OCI-M2 (cell line): Measurements from ENCODE around the gene GATA5.
A peak's percentile ranks its signal among the peaks of the same experiment; 100 is the strongest.
"Not testable (repeated sequence)": the region's sequence is repeated elsewhere in the genome, so short reads cannot be mapped to it uniquely, and the experiment has no call there.

Experiments
- DNase-seq: peaks from one replicate; lab custom pipeline; 2025; ENCODE audit not compliant: unreplicated experiment; lab: John Stamatoyannopoulos, UW

GATA5 gene

GRCh38 chr20:62505337-62506045, 29.7 kb upstream of the GATA5 start:
- DNase-seq: no peak

DNA sequence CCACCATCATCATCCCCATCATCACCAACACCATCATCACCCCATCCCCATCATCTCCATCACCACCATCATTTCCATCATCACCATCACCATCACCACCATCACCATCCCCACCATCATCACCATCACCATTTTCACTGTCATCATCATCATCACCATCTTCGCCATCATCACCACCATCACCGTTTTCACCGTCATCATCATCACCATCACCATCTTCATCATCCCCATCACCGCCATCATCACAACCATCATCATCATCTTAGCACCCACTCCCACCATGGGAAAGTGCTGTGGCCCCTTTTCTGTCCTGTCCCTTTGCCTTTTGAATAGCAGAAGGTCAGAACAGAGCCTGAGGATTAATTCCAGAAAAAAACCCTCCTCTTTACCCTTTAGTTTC, 28.5 kb upstream of the GATA5 start:
- no peak for DNase-seq

- DNase-seq: peak; percentile 50
Measured at GRCh38 chr20:62503401-62504178, 27.8 kb upstream of the GATA5 start.

GRCh38 chr20:62502496-62503095, 26.8 kb upstream of the GATA5 start:
- DNase-seq: no peak

DNA sequence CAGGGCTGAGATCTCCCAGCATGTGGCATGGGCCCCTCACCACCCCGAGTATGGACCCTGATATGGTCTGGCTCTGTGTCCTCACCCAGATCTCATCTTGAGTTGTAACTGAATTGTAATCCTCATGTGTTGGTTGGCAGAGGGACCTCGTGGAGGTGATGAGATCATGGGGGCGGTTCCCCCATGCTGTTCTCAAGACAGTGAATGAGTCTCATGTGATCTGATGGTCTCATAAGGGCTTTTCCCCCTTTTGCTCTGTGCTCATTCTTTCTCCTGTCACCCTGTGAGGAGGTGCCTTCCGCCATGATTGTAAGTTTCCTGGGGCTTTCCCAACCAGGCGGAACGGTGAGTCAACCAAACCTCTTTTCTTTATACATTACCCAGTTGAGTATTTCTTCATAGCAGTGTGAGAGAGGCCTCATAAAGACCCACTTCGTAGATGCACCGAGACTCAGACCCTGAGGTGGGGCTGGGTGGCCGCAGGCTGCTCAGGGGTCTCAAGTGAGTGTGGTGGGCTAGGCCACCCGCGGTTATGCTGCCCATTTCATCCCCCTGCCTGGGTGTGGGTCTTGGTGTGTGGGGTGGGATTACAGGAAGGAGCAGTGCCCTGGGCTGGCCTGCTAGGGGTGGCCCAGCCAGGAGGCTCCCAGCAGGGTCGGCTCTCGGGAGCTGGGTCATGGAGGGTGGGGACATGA, 26.2 kb upstream of the GATA5 start:
- DNase-seq: no peak

DNA sequence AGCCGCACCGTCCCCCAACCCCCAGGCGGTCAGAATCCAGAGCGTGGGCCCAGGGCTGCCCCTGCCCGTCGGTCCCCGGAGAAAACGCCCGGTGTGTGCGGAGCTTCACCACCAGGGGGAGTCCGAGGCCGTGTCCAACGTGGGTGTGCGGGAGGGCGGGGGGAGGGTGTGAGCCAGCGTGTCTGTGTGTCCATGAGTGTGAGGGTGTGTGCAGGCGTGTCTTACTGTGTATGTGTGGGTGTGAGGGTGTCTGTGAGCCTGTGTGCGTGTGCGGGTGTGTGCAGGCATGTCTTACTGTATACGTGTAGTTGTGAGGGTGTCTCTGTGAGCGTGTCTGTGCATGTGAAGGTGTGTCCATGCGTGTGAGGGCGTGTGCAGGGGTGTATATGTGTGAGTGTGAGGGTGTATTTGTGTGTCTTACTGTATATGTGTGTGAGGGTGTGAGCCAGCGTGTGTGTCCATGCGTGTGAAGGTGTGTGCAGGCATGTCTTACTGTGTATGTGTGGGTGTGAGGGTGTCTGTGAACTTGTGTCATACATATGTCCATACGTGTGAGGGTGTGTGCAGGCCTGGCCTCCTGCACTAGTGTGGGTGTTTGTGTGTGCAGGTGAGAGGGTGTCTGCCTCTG, 24.6 kb upstream of the GATA5 start:
- no peak for DNase-seq

DNA sequence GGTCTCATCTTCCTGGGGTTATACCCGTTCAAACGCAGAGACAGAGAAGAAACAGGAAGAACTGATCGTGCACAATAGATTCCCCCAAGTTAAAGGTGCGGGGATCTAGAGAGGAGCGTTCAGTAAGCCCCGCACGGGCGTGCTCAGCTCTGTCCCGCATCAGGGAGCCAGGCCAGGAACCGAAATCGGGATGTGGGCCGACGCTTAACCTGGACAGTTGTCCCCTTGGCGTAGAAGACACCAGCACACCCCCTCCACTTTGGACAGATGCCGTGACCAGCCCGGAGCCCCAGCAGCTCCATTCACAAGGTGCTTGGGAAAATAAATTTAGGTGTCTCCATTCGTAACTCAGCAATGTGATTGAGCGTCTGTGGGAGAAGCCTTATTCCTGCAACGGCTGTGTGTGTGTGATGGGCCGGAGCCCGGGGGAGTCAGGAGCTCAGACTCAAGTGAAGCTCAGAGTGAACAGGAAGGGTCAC, 24.0 kb upstream of the GATA5 start:
- no peak for DNase-seq

DNA sequence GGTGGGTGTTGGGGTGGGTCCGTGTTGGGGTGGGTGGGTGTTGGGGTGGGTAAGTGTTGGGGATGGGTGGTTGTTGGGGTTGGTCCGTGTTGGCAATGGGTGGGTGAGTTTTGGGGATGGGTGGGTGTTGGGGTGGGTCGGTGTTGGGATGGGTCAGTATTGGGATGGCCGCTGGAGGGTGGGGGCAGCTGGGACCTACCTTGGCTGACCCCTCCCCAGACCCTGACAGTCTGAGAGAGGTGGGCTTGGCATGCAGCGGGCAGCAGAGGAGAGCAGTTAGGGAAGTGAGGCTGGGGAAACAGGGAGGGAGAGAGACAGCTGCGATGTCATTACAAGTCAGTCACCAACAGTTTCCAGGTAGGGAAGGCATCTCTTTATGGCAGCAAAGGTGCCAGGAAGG, 23.1 kb upstream of the GATA5 start:
- no peak for DNase-seq

DNA sequence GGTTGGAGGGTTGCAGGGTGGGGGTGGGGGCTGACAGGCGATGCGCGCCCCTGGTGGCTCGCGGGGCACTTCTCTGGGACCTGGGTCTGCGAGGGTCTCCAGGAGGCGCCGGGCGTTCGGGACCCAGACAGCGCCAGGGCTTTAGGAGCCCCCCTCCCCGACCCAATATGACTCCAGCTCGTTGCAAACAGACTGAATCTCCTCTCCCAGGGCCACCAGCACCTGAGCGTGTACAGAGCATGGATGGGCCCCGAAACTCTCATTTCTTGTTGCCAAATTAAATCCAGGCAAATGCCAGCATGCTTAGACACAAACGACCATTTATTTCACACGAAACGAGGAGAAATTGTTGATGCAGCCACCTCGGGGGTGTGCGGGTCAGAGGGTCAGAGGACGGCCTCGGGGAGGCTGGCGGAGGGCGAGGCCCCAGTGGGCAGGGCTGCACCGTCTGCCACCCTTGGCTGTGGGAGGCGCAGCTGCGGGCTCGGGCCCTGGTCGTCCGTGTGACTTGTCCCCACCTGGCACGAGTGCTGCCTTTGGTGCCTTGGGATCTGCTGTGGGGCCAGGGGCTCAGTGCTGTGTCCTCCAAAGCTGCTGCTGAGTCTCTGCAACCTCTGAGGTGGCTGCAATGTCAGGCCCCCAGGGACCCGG, 20.9 kb upstream of the GATA5 start:
- DNase-seq: no peak

DNA sequence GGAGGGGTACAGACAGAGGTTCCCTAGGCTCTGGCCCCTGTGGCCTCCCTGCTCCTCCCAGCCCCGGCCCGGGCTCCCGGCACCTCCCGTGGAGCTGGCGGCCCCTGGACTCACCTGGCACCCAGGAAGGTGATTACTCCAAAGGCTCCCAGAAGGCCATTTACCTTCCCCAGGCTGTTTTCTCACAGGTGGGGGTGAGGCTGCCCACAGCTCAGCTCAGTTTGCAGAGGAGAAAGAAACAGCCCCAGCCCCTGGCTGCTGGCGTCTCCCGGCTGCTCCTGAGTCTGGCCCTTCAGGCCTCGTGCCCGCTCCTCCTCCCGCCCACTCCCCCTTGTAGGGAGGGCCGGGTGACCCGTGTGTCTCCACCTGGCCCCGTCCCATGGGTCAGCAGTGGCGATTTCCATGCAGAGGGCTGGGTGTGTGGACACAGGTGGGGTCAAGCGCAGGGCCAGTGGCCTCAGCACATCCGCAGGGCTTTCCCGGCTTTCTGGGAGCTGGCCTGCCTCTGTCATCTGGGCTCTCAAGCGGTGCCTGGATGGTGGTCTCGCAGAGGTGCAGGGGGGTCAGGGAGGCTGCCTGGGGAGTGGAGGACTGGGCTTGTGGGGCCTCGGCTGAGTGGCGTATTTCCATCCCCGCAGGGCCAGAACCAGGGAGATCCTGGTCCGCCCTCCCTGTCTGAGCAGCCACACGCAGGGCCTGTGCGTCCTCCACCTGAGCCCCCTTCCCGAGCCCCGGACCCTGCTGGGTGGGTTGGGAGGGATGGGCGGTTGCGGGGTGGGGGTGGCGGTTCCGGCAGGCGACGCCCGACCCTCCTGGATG, 20.2 kb upstream of the GATA5 start:
- no peak for DNase-seq

DNA sequence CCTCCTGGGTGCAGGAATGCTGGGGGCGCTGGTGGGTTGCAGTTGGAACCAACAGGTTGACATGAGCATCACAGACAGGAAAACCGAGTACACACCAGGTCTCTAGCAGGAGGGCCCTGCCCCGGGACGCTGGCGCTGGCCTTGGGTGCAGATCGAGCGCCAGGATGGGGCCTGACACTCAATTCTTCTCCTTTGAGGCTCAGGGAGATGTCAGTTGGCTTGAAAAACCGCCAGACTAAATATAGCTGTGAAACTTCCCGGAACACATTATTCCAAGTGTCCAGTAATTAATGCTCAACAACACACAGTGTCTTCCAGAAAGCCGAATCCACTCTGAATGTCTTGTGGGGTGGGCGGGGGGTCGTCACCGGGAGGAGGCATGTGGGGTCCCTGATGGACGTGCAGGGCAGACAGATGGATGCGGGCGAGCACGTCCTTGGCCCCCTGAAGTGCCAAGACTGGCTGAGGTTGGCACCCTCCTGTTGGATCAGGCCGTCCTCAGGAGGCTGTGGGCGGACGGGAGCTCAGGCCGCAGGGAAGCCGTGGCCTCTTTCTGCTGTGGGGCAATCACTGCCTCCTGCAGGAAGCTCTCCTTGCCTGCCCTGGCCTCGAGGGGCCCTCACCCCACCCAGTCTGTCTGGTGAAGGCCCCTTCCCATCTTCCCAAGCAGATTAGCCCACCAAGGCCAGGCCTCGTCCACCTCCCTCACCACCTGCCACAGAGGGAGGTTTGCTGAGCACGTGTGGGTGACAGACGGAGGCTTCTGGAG, 19.4 kb upstream of the GATA5 start:
- DNase-seq: no peak

- DNase-seq: no peak
Measured at GRCh38 chr20:62494537-62494936, 18.7 kb upstream of the GATA5 start.

DNA sequence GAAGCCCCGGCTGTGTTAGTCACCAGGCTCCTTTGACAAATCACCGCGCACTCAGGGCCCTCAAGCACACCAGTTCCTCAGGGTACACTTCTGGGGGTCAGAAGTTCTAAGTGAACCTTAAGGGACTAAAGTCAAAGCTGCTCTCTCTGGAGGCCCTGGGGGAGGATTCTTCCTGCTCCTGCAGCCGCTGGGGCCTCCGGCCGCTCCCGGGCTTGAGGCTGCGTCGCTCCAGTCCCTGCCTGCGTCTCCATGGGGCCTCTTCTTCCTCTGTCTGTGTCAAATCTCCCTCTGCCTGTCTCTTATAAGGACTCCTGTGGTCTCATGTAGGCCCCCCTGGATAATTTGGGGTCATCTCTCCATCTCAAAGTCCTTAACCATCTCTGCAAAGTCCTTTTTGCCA, 18.1 kb upstream of the GATA5 start:
- no peak for DNase-seq

DNA sequence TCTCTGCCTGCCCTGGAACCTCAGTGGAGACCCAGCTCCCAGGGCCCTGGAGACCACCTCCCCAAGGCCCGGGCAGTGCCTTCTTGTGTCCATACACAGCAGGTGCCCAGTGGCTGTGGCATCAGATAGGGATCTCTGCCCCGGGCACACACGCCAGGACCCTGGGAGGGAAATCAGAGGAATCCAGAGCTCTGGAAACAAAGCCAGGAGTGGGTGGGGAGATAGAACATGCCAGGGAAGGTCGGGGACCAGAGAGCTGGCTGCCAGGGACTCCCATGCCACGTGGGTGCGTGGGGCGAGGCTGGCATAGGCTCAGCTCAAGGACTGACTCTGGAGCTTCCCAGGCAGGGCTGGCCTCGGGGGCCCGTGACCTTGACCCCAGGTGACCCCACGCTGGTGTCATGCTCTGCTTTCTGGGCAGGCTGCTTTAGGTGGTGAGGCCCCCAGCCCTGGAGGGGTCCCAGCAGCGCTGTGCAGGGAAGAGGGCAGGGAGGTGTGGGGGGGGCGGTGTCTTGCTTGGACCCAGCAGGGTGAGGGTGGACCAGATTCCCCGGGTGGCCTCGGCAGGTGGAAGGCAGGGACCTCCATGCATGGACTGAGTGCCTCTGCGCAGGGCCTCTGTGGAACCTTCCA, 17.6 kb upstream of the GATA5 start:
- no peak for DNase-seq

GRCh38 chr20:62492711-62493110, 16.9 kb upstream of the GATA5 start:
- DNase-seq: no peak

- DNase-seq: not testable (repeated sequence)
Measured at GRCh38 chr20:62490783-62491182, 15.0 kb upstream of the GATA5 start.

GRCh38 chr20:62489932-62490263, 14.1 kb upstream of the GATA5 start:
- no peak for DNase-seq

GRCh38 chr20:62489186-62489931, 13.6 kb upstream of the GATA5 start:
- no peak for DNase-seq
